ENCODE measurements around the gene TMEM98.
"Not testable (repeated sequence)": the region's sequence is repeated elsewhere in the genome, so short reads cannot be mapped to it uniquely, and the experiment has no call there.

Gene TMEM98

DNA sequence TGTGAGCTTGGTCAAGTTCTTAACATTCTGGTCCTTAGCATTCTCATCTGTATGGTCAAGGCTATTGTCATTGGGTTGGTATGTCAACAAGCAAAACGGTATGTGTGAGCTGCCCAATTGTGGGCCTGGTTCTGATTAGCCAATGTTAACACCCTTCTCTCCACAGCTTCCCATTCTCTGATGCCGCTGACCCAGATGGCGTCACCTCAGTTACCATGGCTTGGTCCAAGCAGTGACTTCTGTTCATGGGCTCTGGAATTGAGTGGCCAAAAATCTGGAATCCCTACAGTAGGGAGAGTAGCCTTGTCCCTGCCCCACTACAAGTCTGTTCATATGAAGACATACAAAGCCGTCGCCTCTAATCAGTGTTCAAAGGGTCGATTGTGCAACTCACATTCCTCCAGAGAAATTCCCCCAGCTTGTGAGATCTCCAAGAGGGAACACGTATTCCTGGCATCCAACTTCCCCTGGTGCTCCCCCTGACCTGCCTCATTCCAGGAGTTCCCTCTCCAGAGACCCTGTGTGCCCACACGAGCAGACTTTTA lies 15.8 kb downstream of the TMEM98 start:
- DNase-seq = no peak

DNA sequence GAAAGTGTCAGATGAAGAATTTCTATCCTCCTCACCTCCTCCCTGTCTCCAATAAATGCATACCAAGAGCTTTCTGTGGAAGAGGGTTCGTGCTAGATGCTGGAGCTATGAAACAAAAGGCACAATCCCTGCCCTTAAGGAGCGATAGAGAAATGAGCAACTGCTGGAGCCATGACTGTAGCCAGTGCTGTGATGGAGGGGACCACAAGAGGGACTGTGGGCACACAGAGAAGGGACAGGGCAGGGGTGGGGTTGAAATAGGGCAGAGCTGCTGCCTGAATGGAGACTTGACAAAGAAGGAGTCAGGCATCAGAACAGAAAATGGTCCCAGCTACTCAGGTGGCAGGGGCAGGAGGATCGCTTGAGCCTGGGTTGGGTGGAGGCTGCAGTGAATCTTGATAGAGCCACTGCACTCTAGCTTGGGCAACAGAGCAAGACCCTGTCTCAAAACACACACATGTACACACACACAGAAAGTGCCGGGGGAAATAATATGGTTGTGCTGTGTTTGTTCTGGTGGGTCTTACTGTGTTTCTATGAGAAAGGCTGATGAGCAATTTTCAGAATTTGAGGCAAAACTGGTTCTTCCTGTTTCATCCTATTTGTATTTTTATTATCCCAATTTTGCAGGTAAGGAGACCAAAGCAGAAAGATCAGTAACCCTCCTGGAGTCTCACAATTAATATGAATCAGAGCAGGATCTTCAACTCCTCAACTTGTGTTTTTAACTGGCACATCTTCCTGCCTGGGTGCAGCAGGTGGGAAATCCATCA lies 16.5 kb downstream of the TMEM98 start:
- DNase-seq = no peak

DNA sequence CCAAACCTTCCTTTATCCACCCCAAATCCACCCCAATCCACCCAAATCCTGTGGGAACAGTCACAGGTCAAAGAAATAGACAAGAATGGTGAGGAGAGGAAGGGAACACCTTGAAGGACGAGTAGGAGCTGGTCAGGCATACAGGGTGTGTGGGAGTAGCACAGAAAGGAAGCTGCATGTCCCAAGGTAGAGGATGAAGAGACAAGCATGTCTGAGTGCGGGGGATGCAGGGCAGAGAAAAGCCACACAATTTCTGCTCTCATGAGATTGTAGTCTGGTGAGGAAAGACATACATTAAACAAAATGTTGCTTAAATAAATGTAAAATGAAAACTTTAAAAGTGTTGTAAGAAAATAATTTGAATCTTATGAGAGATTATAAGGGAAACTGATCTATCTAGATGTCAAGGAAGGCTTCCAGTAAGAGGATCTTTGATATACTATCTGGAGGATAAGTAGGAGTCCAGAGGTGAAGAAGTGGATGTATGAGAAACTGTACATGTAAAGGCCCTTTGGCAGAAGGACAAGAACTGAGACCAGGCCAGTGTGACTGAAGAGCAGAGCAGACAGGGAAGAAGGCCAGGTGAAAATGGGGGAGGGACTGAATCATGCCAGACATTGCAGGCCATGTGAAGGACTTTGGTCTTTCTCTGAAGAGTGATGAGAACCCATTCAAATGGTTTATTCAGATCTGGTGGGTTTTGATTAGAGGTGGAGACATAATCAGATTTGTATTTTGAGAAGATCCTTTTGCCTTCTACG lies 18.6 kb downstream of the TMEM98 start:
- no peak for DNase-seq

DNA sequence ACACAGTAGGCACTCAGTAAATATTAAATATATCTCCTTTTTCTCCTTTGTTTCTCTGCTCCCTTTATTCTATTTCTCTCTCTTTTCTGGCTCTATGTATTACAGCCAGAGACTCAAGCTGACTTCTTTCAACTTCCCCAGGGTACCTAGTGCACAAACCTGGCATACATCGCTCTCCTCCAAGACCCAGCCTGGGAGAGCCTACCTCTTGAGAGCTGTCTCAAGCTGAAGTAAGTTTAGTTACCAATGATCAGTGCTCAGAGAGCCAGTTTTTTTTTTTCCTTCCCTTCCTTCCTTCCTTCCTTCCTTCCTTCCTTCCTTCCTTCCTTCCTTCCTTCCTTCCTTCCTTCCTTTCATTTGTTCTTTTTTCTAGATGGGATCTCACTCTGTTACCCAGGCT lies 19.8 kb downstream of the TMEM98 start:
- no peak for DNase-seq

DNA sequence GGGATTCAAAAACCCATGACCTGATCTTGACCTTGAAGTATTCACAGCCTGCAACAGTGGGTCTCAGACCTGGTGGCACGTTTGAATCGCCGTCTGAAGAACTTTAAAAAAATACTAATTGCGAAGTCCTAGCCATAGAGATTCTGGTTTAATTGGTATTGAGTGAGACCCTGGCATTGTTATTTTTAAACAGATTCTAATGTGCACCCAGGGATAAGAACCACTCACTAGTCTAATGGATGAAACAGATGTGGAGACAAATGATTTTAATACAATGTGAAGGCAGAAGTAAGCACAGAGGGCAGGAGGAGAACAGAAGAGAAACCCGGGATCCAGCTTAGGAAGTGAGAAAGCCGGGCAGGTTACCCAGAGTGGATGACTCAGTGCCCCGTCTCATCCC lies 21.2 kb downstream of the TMEM98 start:
- DNase-seq = no peak

DNA sequence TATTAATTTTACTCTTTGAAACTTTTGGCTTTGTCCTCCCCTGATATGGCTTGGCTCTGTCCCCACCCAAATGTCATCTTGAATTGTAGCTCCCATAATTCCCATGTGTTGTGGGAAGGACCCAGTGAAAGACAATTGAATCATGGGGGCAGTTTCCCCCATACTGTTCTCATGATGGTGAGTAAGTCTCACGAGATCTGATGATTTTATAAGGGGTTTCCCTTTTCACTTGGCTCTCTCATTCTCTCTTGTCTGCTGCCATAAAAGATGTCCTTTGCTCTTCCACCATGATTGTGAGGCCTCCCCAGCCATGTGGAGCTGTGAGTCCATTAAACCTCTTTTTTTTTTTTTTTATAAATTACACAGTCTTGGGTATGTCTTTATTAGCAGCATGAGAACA lies 24.5 kb downstream of the TMEM98 start:
- DNase-seq = not testable (repeated sequence)

DNA sequence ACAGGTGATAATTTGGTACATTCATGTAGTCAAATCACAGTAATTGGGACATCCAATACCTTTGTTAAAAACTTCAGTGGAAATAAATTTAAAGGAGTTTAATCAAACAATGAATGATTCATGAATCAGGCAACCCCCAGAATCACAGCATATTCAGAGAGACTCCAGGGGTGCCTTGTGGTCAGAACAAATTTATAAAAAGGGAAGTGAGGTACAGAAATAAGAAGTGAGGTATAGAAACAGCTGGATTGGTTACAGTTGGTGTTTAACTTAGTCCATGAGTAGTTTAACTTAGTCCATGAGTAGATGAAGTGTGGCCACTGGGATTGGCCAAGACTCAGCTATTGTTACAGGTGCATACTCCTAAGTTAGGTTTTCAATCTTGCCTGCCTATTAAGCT lies 25.1 kb downstream of the TMEM98 start:
- DNase-seq = no peak

DNA sequence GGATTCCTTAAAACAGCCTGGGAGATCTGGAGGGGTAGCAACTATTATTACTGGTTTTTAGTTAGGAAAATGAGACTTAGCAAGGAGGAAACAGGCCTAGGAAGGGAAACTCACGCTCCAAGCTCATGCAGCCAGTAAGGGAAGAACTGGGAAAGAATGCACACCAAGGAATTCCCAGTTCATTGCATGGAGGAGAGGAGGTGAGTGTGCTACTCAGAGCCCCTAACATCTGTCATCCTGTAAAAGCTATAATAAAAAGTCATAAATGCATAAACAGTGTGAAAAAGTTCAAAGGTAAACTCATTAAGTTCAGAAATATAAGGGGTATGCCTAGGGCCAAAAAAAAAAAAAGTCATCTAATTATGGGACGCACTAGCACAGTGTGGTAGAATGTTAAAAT lies 25.9 kb downstream of the TMEM98 start:
- no peak for DNase-seq

DNA sequence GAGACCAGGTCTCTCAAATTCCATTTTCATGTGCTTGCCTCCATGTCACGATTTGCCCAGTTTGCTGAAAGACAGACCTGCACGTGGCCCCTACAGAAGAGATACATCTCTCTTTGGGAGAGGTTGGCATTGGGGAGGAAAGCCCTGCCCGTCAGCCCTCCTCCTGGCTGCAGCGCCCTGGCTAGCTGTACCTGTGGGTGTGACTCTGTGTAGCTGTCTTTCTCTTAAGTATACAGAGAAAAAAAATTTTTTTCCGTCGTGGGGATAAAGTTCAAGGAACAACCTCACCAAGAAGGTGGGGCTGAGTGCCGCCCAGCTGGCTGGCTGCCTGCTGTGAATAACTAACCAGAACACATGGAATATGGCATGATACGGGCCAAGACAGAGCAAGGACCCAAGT lies 26.5 kb downstream of the TMEM98 start:
- no peak for DNase-seq

DNA sequence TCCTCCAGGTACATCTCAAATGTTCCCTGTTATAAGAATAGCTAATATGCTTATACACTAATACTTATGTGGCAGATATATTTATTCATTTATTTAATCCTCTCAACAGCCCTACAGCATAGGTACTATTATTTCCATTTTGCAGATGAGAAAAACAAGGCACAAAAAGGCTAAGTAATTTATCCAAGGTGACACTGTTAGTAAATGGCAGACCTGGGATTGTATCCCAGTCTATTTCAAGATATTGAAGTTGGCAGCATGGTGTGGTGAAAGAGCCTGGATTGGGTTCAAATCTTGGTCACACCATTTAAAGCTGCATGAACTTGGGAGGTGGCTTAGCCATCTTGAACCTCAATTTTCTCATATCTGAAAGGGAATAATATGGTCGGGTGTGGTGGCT lies 27.2 kb downstream of the TMEM98 start:
- no peak for DNase-seq

DNA sequence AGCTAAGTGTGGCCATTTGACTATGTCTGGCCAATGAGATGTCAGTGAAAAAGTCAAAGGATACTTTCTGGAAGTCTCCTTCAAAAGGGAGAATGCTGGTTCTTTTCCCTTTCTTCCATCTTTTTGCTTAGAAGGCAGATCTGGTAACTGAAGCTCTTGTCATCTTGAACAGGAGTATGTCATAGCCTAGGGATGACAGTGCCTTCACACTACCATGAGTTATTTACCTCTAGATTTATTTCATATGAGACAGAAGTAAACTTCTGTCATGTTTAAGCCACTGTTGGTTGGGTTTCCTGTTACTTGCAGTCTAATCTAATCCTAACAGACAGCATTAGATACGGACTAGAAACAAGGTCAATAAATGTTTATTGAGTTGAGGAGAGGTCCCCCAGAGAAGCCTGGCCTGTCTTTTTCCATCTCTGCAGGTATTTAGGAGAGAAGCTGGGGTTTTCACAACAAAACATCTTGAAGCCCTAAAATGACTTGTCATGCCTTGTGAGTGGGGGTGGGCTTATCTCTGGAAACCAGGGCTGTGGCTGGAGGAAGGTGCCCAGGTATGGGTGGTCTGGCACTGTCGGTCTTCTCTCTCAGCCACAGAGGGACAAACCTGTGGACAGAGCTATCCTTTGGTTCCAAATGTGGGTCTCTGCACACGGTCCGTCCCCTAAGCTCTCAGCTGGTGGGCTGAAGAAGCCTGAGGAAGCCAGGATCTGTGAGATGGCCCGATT lies 28.5 kb downstream of the TMEM98 start:
- no peak for DNase-seq

DNA sequence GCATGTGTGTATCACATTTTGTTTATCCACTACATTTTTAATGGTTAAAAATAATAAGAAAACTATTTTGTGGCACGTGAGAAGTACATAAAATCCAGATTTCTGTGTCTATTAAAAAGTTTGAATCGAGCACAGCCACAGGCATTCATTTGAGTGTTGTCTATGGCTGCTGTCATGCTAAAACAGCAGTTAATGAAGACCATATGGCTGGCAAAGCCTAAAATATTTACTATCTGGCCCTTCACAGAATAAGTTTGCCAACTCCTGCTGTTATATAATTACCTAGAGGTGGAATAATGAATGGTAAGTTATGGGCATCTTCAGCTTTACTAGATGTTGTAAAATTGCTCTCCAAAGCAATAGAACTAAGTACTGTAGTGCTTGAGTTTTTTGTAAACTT lies 30.5 kb downstream of the TMEM98 start:
- DNase-seq = no peak

DNA sequence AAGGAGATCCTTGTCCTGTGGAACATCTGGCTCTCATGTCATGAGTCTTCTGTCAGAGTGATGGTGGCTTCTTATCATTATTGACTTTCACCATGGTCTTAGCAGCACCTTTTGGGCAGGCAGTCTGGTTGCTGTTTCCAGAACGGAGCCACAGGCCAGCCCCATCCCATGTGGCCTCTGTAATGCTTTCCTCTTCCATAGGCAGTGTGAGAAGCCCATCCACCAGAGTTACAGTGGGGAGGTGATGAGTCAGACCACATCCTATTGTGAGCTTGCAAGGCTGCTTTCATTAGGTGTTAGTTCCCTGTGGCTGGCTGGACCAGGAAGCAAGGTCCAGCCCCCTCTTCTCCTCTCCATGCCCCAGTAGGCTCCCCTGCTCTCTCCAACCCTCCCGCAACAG lies 32.9 kb downstream of the TMEM98 start:
- DNase-seq = no peak

DNA sequence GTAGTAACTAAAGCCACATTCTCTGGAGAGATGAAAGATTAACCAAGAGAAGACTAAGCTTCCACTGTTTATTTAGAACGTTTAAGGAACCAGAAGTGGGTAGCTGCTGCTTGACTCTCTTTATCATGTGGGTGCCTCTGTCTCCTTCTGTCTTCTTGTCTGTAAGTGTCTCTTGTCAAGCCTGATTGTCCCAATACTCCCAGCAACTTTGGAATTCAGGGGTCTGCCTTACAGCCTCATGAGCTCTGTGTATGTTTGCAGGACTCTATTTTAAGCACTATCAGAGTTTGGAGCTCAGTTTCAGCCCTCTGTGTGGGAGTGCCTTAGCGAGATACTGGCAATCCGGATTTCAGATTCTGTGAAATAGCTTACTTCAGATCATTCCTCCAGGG lies 34.4 kb downstream of the TMEM98 start:
- no peak for DNase-seq

DNA sequence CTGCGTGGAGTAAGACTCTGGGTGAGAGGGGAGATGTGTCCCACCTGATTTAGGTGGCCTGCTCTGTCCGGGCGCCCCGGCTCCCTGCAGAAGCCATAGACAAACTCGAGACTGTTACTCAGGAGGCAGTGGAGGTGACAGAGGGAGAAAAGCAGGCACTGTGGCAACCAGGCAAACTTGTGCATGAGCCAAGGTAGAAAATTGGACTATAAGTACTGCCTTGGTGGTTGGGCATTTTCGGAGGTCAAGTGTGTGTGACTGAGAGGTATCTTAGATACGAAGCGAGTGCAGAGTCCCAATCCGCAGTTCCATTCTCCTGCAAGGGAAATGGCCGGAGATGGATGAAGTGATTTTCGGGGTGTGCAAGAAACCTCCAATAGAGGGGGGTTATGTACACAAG lies 36.6 kb downstream of the TMEM98 start:
- no peak for DNase-seq

DNA sequence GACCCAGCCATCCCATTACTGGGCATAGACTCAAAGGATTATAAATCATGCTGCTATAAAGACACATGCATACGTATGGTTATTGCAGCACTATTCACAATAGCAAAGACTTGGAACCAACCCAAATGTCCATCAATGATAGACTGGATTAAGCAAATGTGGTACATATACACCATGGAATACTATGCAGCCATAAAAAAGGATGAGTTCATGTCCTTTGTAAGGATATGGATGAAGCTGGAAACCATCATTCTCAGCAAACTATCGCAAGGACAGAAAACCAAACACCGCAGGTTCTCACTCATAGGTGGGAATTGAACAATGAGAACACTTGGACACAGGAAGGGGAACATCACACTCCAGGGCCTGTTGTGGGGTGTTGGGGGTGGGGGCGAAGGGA lies 41.3 kb downstream of the TMEM98 start:
- DNase-seq = not testable (repeated sequence)

DNA sequence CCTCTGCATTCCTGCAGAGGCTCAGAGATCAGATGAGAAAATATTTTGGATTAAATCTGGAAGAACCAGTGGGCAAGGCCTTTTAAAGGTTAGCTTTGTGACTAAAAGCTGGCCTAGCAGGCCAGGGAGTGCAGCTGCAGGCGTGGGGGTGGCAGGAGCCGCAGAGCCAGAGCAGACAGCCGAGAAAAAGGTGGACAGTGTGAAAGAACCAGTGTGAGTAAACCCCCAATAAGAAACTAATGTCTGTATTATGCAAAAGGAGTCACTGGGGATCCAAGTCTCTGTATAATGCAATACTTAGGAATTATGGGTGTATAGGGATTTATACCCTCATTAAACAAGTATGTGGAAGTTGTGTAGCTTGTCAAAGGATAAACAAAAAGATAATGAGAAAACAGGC lies 42.3 kb downstream of the TMEM98 start:
- no peak for DNase-seq

DNA sequence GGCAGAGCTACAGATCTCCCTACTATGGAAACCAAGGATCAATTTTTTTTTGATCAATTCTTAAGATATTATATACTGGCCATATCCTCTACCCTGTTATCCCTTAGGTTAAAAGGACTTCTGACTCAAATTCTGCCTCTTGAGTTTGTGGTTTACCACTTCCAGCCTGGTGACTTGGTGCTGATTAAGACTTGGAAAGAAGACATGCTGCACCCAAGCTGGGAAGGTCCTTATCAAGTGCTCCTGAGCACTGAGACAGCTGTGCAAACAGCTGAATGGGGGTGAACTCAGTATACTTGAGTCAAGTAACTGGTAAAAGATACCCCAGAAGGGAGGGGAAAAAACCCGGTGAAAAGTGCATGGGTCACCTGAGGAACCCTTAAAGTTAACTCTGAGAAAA lies 43.2 kb downstream of the TMEM98 start:
- peak; percentile 42 for DNase-seq

DNA sequence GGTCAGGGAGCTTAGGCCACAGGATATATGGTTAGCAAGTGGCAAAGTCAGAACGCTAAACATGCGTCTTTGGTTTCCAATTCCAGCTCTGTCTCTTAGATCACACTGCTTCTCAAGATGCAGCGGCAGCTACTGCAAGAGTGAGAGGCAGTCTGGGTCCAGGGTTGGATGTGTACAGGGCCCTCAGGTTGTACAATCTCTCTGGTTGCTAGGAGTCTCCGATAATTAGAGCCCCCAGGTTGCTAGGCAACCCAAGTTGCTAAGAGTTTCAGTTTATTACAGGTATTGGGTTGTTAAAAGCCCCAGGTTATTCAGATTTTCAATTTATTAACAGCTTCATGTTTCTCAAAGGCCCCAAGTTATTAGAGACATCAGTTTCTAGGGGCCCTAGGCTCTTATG lies 48.2 kb downstream of the TMEM98 start:
- DNase-seq = no peak

DNA sequence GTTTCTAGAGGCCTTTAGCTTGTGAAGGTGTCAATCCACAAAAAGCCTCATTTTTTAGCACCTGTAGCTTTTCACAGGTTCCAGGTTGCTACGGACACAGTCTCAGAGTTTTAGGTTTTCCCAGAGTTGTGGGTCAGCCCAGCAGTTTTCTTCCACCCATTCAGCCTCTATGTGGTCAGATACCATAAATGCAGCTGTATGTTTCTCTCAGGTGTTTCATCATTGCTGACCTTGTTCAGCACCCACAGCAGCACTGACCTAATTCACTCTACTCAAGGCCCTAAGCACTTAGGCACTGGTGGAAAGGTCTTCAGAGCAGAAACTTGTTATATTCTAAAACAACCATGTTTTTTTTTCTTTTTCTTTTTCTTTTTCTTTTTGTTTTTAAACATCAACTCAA lies 48.7 kb downstream of the TMEM98 start:
- DNase-seq = no peak

DNA sequence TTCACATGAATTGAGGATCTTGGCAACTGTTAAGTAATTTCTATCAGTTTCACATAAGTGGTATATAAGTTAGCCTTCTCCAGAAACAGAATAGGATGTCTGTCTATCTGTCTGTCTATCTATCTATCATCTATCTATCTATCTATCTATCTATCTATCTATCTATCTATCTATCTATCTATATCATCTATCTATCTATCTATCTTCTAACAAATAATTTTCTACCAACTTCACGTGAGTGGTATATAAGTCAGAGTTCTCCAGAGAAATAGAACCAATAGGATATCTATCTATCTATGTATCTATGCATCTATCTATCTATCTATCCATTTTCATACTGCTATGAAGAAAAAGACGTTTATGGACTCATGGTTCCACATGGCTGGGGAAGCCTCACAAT lies 52.3 kb downstream of the TMEM98 start:
- no peak for DNase-seq

DNA sequence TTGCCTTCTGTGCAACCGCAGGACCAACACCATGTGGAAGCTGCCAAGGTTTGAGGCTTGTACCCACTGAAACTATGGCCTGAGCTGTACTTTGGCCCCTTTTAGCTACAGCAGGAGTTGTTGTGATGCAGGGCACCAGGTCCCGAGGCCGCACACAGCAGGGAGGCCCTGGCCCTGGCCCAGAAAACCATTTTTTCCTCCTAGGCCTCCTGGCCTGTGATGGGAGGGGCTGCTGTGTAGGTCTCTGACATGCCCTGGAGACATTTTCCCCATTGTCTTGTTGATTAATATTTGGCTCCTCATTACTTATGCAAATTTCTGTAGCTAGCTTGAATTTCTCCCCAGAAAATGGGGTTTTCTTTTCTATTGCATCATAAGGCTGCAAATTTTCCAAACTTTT lies 53.7 kb downstream of the TMEM98 start:
- not testable (repeated sequence) for DNase-seq

DNA sequence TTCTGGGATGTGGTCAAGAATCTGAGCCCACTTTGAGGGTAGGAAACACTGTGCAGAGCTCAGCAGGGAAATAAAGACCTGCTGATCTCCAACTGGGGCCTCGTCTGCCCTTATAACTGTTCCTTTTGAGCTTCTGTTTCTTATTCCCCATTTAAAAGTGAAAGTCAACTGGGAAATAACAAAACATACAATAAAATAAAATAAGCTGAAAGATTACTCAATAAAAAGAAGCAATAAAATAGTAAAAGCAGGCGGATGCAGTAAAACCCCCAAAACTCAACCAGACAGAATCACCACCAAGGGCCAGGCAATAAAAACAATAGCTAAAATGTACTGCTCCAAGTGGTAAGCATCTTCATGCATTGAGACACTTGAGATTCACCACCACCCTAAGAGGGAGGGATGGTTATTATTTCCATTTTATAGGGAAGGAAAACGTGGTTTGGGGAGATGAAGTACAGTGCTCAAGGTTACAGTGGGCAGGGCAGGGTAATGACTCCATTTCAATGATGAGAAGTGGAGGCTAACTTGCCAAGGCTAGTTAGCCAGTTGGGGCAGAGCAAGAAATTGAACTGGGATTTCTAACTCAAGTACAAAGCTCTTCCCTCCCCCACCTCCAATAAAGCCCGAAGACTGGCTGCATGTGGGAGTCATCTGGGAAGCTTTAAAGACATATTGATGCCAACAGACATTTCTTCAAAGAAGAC lies 57.2 kb downstream of the TMEM98 start:
- no peak for DNase-seq

Data from stimulated activated CD4-positive, alpha-beta T cell treated with anti-CD3 and anti-CD28 coated beads, Interleukin-15, amount 100 ng/mL, for 24 hours (primary cell).